Measurements from ENCODE around the gene RUNX2. TPM values are rescaled to one million over a fixed set of nuclear protein-coding genes. Genes with fewer than 3 reads are reported as not detected.

RUNX2 gene
- total RNA-seq, 1 experiment from 2014 or later = 7.0 TPM

DNA sequence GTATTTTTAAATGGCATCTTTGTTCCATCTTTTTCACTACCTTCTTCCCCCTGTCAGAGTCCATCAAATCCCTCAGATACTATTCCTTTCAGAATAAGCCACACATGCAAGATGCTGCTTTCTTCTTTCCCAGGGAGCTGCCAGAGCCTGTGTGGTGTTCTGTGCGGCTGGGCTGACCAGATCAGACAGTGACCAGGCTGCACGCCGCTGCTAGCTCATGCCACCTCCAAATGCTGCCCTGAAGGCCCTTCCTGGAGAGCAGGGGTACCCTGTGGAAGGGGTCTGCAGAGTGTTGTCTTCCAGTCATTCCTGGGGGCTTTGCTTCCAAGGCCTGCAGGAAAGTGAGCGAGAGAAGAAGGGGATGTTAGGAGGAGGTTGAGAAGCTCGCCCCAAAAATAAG lies 228.7 kb downstream of the RUNX2 start:
- ChIA-PET CTCF (no interaction called here), POLR2A (no interaction called here)
- peaks cover 13% of the 10 kb centered on the region for H3K4me1 ChIP-seq (ENCODE audit: control insufficient read depth, insufficient read depth, low read length)
- no TSS peak for BruUV-seq (replicated peaks)
- intact Hi-C loops (cut with micrococcal nuclease; ENCODE audit: unreplicated experiment) = no loop called here
- H3K27me3 ChIP-seq (ENCODE audit: control insufficient read depth, insufficient read depth, low read length) = no peaks in the 10 kb centered on the region
- ATAC-seq (0 out of 2 replicates have a peak, but pooled peaks have one; percentile 21), DNase-seq (ENCODE audit: low read depth, low spot score) (no peak)
- in situ Hi-C loops (cut with HindIII; ENCODE audit: low pct_unique_long_range_greater_than_20kb, low sequenced_read_pairs) = no loop called here
- H3K27ac ChIP-seq (ENCODE audit: low read length) = no peak overlapping the region
- no peaks in the 10 kb centered on the region for H3K9me3 ChIP-seq (ENCODE audit: control insufficient read depth, insufficient read depth, low read depth, low read length)
- no peak overlapping the region for H3K4me3 ChIP-seq (ENCODE audit: low read depth in 2 of 2, low read length in 2 of 2)
- TF ChIP-seq REST (IDR thresholded peaks at IDR 0.05; ENCODE audit: insufficient read depth in 1 of 2, low read depth in 2 of 2, low read length in 1 of 2) (no peak), POLR2AphosphoS5 (IDR thresholded peaks at IDR 0.05; ENCODE audit: low read depth, low read length) (no peak), TCF7L2 (IDR thresholded peaks at IDR 0.05; ENCODE audit: low read depth, low read length) (no peak), SIN3A (IDR thresholded peaks at IDR 0.05; ENCODE audit: borderline replicate concordance, insufficient read depth, low read depth, low read length) (no peak)
- TF ChIP-seq, protein P1, sequence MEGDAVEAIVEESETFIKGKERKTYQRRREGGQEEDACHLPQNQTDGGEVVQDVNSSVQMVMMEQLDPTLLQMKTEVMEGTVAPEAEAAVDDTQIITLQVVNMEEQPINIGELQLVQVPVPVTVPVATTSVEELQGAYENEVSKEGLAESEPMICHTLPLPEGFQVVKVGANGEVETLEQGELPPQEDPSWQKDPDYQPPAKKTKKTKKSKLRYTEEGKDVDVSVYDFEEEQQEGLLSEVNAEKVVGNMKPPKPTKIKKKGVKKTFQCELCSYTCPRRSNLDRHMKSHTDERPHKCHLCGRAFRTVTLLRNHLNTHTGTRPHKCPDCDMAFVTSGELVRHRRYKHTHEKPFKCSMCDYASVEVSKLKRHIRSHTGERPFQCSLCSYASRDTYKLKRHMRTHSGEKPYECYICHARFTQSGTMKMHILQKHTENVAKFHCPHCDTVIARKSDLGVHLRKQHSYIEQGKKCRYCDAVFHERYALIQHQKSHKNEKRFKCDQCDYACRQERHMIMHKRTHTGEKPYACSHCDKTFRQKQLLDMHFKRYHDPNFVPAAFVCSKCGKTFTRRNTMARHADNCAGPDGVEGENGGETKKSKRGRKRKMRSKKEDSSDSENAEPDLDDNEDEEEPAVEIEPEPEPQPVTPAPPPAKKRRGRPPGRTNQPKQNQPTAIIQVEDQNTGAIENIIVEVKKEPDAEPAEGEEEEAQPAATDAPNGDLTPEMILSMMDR (IDR thresholded peaks at IDR 0.05) = no peak
- no peaks in the 10 kb centered on the region for H3K36me3 ChIP-seq (ENCODE audit: control insufficient read depth, insufficient read depth, low read length)

DNA sequence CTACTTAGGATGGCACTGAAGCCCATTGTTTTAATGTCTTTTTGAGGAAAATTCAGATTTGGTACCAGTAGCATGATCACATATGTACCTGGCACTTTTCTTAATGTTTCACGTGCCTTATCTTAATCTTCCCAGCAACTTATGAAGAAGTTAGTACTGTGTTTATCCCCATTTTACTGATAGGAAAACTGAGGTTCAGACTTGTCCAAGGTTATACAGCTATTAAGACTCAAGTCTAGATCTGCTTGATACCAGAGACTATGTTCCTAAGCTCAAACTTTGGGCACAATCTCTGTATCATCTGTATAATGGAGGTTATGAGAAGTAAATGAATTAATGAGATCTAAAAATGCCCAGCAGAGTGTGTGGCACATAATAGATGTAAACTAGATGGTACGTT lies 229.3 kb downstream of the RUNX2 start:
- DNase-seq (ENCODE audit: low read depth, low spot score) (no peak), ATAC-seq (no peak)
- ChIA-PET POLR2A (no interaction called here), CTCF (no interaction called here)
- no peak overlapping the region for H3K4me3 ChIP-seq (ENCODE audit: low read depth in 2 of 2, low read length in 2 of 2)
- H3K4me1 ChIP-seq (ENCODE audit: control insufficient read depth, insufficient read depth, low read length) = peaks cover 13% of the 10 kb centered on the region
- TF ChIP-seq SIN3A (IDR thresholded peaks at IDR 0.05; ENCODE audit: borderline replicate concordance, insufficient read depth, low read depth, low read length) (no peak), TCF7L2 (IDR thresholded peaks at IDR 0.05; ENCODE audit: low read depth, low read length) (no peak), REST (IDR thresholded peaks at IDR 0.05; ENCODE audit: insufficient read depth in 1 of 2, low read depth in 2 of 2, low read length in 1 of 2) (no peak), POLR2AphosphoS5 (IDR thresholded peaks at IDR 0.05; ENCODE audit: low read depth, low read length) (no peak)
- TF ChIP-seq, protein P1 (IDR thresholded peaks at IDR 0.05) = no peak
- H3K27me3 ChIP-seq (ENCODE audit: control insufficient read depth, insufficient read depth, low read length) = no peaks in the 10 kb centered on the region
- no peaks in the 10 kb centered on the region for H3K36me3 ChIP-seq (ENCODE audit: control insufficient read depth, insufficient read depth, low read length)
- no peak overlapping the region for H3K27ac ChIP-seq (ENCODE audit: low read length)
- BruUV-seq (replicated peaks) = no TSS peak
- in situ Hi-C loops (cut with HindIII; ENCODE audit: low pct_unique_long_range_greater_than_20kb, low sequenced_read_pairs) (no loop called here), intact Hi-C loops (cut with micrococcal nuclease; ENCODE audit: unreplicated experiment) (no loop called here)
- no peaks in the 10 kb centered on the region for H3K9me3 ChIP-seq (ENCODE audit: control insufficient read depth, insufficient read depth, low read depth, low read length)
